ENCODE data around the gene AUTS2. TPM values are rescaled to one million over a fixed set of nuclear protein-coding genes. Genes with fewer than 3 reads are reported as not detected.
"Not testable (repeated sequence)": the region's sequence is repeated elsewhere in the genome, so short reads cannot be mapped to it uniquely, and the experiment has no call there.

The AUTS2 gene
- total RNA-seq, 1 experiment from 2014 or later = not detected

DNA sequence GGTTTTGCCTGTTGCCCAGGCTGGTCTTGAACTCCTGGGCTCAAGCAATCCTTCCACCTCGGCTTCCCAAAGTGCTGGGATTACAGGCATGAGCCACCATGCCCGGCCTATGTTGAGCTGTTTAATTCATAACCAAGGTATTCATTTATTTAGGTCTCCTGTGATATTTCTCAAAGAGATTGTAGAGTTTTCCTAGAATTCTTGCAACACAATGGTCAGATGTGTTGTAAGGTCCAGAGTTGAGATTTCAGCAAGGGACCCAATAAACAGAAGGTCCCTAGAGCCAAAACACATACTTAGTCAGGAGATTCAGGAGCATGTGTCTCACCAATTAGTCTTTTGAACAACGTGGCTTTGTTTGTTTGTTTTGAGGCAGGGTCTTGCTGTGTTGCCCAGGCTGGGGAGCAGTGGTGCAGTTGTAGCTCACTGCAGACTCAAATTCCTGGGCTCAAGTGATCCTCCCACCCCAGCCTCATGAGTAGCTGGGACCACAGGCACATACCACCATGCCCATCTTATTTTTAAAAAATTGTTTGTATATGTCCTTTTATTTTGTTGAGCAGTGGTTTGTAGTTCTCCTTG, 1212.4 kb downstream of the AUTS2 start:
- H3K27me3 ChIP-seq (replicated peaks) = no peaks in the 10 kb centered on the region
- no peak overlapping the region for H3K27ac ChIP-seq
- no peak overlapping the region for H3K4me3 ChIP-seq
- no peak for DNase-seq (ENCODE audit: low read depth in 1 of 2, low spot score in 2 of 2)
- H3K9me3 ChIP-seq (replicated peaks) = 0 out of 2 replicates have a peak, but pooled peaks cover 2% of the 10 kb centered on the region
- H3K4me1 ChIP-seq (replicated peaks) = no peaks in the 10 kb centered on the region
- H3K36me3 ChIP-seq = no peaks in the 10 kb centered on the region

DNA sequence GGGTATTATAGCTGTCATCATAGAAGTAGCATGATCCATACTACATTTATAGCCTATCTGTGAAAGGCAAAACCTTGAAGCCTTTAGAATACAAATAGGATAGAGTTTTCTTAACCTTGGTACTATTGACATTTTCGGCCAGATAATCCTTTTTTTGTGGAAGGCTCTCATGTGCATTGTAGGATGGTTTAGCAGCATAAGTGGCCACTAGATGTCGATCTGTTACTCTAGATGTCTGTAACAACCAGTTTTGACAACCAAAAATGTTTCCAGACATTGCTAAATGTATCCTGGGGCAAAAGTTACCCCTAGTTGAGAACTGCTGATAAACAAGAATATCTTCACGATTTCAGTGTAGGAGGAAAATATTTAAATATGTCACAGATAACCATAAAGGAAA, 1214.2 kb downstream of the AUTS2 start:
- Histone ChIP-seq H3K4me1 (replicated peaks) (no peaks in the 10 kb centered on the region), H3K27me3 (replicated peaks) (no peaks in the 10 kb centered on the region), H3K36me3 (no peaks in the 10 kb centered on the region), H3K4me3 (no peak overlapping the region), H3K9me3 (replicated peaks) (0 out of 2 replicates have a peak, but pooled peaks cover 2% of the 10 kb centered on the region), H3K27ac (no peak overlapping the region)
- DNase-seq (ENCODE audit: low read depth in 1 of 2, low spot score in 2 of 2) = no peak

DNA sequence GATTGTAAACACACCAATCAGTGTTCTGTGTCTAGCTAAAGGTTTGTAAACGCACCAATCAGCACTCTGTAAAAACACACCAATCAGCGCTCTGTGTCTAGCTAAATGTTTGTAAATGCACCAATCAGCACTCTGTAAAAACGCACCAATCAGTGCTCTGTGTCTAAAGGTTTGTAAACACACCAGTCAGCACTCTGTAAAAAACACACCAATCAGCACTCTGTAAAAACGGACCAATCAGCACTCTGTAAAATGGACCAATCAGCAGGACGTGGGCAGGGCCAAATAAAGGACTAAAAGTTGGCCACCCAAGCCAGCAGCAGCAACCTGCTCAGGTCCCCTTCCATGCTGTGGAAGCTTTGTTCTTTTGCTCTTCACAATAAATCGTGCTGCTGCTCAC, 1224.2 kb downstream of the AUTS2 start:
- H3K27ac ChIP-seq; H3K9me3 ChIP-seq (replicated peaks); H3K36me3 ChIP-seq; H3K4me3 ChIP-seq; DNase-seq (ENCODE audit: low read depth in 1 of 2, low spot score in 2 of 2); H3K27me3 ChIP-seq (replicated peaks); H3K4me1 ChIP-seq (replicated peaks): not testable (repeated sequence)

GRCh38 chr7:70829221-70830059, 1231.2 kb downstream of the AUTS2 start:
- Histone ChIP-seq H3K4me1 (replicated peaks) (no peaks in the 10 kb centered on the region), H3K9me3 (replicated peaks) (0 out of 2 replicates have a peak, but pooled peaks cover 4% of the 10 kb centered on the region), H3K27ac (no peak overlapping the region), H3K4me3 (no peak overlapping the region), H3K36me3 (no peaks in the 10 kb centered on the region), H3K27me3 (replicated peaks) (no peaks in the 10 kb centered on the region)
- peak; percentile 21 to 46 for DNase-seq (ENCODE audit: low read depth in 1 of 2, low spot score in 2 of 2)

DNA sequence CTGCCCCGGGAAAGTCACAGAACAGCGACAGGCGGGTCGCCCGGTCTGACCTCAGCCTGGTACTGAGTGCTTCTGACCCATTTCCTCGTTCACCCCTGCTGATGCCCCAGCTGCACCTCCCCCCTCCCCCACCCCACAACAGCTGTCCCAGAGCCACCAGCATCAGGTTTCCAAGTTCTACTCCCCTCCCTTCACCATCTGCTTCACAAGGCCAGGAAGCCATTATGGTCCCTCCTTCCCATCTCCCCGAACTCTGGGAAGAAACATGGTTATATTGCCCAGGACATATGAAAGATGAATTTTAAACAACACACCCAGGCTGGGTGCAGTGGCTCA, 1231.8 kb downstream of the AUTS2 start:
- no peak for DNase-seq (ENCODE audit: low read depth in 1 of 2, low spot score in 2 of 2)
- Histone ChIP-seq H3K4me3 (no peak overlapping the region), H3K9me3 (replicated peaks) (0 out of 2 replicates have a peak, but pooled peaks cover 4% of the 10 kb centered on the region), H3K27ac (no peak overlapping the region), H3K27me3 (replicated peaks) (no peaks in the 10 kb centered on the region), H3K36me3 (no peaks in the 10 kb centered on the region), H3K4me1 (replicated peaks) (no peaks in the 10 kb centered on the region)

DNA sequence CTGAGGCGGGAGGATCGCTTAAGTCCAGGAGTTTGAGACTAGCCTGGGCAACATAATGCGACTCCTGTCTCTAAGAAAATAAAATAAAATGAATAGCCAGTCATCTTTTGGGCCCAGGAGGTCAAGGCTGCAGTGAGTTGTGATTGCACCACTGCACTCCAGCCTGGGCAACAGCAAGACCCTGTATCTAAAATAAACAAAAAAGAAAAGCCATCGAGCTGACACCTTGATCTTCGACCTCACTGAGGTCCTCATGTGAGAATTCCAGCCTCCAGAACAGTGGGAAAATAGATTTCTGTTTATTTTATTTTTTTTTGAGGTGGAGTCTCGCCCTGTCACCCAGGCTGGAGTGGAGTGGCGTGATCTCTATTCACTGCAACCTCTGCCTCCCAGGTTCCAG, 1232.2 kb downstream of the AUTS2 start:
- no peaks in the 10 kb centered on the region for H3K27me3 ChIP-seq (replicated peaks)
- H3K27ac ChIP-seq = no peak overlapping the region
- H3K4me1 ChIP-seq (replicated peaks) = no peaks in the 10 kb centered on the region
- no peaks in the 10 kb centered on the region for H3K36me3 ChIP-seq
- no peak for DNase-seq (ENCODE audit: low read depth in 1 of 2, low spot score in 2 of 2)
- H3K4me3 ChIP-seq = no peak overlapping the region
- 0 out of 2 replicates have a peak, but pooled peaks cover 4% of the 10 kb centered on the region for H3K9me3 ChIP-seq (replicated peaks)

DNA sequence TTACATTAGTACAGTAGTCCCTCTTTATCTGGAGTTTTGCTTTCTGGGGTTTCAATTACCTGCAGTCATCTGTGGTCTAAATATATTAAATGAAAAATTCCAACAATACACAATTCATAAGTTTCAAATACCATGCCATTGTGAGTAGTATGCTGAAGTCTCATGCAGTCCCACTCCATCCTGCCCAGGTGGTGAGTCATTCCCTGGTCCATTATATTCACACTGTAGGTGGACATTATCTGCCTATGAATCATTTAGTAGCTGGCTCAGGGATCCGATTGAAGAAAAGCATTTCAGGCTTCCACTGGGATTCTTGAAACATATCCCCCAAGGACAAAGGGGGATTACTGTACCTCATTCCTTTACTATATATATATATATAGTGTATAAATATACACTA, 1235.5 kb downstream of the AUTS2 start:
- Histone ChIP-seq H3K27ac (no peak overlapping the region), H3K36me3 (no peaks in the 10 kb centered on the region), H3K4me1 (replicated peaks) (no peaks in the 10 kb centered on the region), H3K4me3 (no peak overlapping the region), H3K9me3 (replicated peaks) (no peaks in the 10 kb centered on the region), H3K27me3 (replicated peaks) (no peaks in the 10 kb centered on the region)
- DNase-seq (ENCODE audit: low read depth in 1 of 2, low spot score in 2 of 2) = no peak

- Histone ChIP-seq H3K27ac (no peak overlapping the region), H3K27me3 (replicated peaks) (no peaks in the 10 kb centered on the region), H3K4me3 (no peak overlapping the region), H3K36me3 (no peaks in the 10 kb centered on the region), H3K9me3 (replicated peaks) (no peaks in the 10 kb centered on the region), H3K4me1 (replicated peaks) (no peaks in the 10 kb centered on the region)
- DNase-seq (ENCODE audit: low read depth in 1 of 2, low spot score in 2 of 2) = no peak
These were observed 1236.1 kb downstream of the AUTS2 start for GRCh38 chr7:70834424-70834823.

DNA sequence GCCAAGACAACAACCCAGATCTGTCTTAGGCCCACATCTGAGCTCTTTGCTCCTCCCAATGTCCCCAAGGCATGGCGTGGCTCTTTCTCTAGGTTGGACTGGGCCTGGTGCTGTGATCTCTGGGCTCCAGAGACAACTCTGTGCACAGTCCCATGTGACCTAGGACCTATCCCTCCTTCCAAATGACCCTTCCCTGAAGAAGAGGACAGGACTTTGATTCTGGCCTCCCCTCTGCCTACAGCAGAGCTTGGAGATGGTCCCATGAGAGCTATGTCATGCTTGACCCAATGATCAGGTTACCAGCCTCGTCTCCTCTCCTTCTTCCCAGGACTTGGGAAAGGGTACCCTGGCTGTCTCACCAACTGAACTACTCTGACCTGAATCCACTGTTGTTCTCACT, 1237.4 kb downstream of the AUTS2 start:
- H3K27ac ChIP-seq = no peak overlapping the region
- H3K36me3 ChIP-seq = no peaks in the 10 kb centered on the region
- no peaks in the 10 kb centered on the region for H3K9me3 ChIP-seq (replicated peaks)
- DNase-seq (ENCODE audit: low read depth in 1 of 2, low spot score in 2 of 2) = no peak
- no peak overlapping the region for H3K4me3 ChIP-seq
- H3K27me3 ChIP-seq (replicated peaks) = no peaks in the 10 kb centered on the region
- H3K4me1 ChIP-seq (replicated peaks) = no peaks in the 10 kb centered on the region

GRCh38 chr7:70836279-70836678, 1238.0 kb downstream of the AUTS2 start:
- H3K4me3 ChIP-seq = no peak overlapping the region
- H3K9me3 ChIP-seq (replicated peaks) = no peaks in the 10 kb centered on the region
- H3K4me1 ChIP-seq (replicated peaks) = no peaks in the 10 kb centered on the region
- no peak overlapping the region for H3K27ac ChIP-seq
- no peaks in the 10 kb centered on the region for H3K36me3 ChIP-seq
- no peak for DNase-seq (ENCODE audit: low read depth in 1 of 2, low spot score in 2 of 2)
- H3K27me3 ChIP-seq (replicated peaks) = no peaks in the 10 kb centered on the region

GRCh38 chr7:70836946-70837345, 1238.7 kb downstream of the AUTS2 start:
- Histone ChIP-seq H3K9me3 (replicated peaks) (no peaks in the 10 kb centered on the region), H3K27me3 (replicated peaks) (no peaks in the 10 kb centered on the region), H3K4me3 (no peak overlapping the region), H3K27ac (no peak overlapping the region), H3K36me3 (no peaks in the 10 kb centered on the region), H3K4me1 (replicated peaks) (no peaks in the 10 kb centered on the region)
- DNase-seq (ENCODE audit: low read depth in 1 of 2, low spot score in 2 of 2) = no peak

DNA sequence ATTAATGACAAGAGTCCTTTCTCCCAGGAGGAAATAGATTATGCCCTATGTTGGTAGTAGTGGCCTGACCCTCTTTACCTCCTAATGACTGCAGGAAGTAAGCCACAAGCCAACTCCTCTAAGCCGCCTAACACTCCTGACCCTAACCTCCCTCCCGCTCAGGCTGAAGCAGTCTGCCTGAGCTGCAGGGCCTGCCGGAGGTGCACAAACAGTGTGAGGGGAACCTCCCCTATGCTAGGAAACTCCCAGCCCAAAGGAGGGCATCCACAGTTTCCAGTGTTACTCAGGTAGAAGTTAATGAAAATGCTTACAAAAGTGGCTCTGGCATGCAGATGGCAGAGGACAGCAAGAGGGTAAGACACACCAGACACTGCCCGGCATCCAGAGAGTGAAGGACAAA, 1239.3 kb downstream of the AUTS2 start:
- Histone ChIP-seq H3K4me3 (no peak overlapping the region), H3K4me1 (replicated peaks) (no peaks in the 10 kb centered on the region), H3K36me3 (no peaks in the 10 kb centered on the region), H3K9me3 (replicated peaks) (no peaks in the 10 kb centered on the region), H3K27me3 (replicated peaks) (no peaks in the 10 kb centered on the region), H3K27ac (no peak overlapping the region)
- DNase-seq (ENCODE audit: low read depth in 1 of 2, low spot score in 2 of 2) = no peak

DNA sequence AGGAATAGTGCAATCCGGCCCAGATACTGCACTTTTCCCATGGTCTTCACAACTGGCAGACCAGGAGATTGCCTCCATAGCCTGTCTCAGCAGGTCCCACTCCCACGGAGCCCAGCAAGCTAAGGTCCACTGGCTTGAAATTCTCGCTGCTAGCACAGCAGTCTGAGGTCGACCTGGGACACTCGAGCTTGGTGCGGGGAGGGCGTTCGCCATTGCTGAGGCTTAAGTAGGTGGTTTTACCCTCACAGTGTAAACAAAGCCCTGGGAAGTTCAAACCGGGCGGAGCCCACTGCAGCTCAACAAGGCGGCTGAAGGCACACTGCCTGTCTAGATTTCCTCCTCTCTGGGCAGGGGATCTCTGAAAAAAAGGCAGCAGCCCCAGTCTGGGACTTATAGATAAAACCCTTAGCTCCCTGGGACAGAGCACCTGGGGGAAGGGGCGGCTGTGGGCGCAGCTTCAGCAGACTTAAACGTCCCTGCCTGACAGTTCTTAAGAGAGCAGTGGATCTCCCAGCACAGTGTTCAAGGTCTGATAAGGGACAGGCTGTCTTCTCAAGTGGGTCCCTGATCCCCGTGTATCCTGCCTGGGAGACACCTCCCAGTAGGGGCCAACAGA, 1240.1 kb downstream of the AUTS2 start:
- Histone ChIP-seq H3K27ac (no peak overlapping the region), H3K4me1 (replicated peaks) (no peaks in the 10 kb centered on the region), H3K36me3 (no peaks in the 10 kb centered on the region), H3K4me3 (no peak overlapping the region), H3K27me3 (replicated peaks) (no peaks in the 10 kb centered on the region), H3K9me3 (replicated peaks) (no peaks in the 10 kb centered on the region)
- DNase-seq (ENCODE audit: low read depth in 1 of 2, low spot score in 2 of 2) = no peak

Measured in SJSA1 (cell line).